Dendritic cell treated with granulocyte-macrophage colony-stimulating factor and Interleukin-4, amounts not matched to agents 40 ng/mL and 50 ng/mL, for 4 days (primary cell): Measurements from ENCODE around the gene AQP6.
"Not testable (repeated sequence)": the region's sequence is repeated elsewhere in the genome, so short reads cannot be mapped to it uniquely, and the experiment has no call there.

Experiments
- H3K27ac Mint-ChIP-seq: one replicate; pipeline ENCODE4 v1.8.0; 2022; ENCODE audit warnings: mild to moderate bottlenecking, mixed read lengths
- H3K27me3 Mint-ChIP-seq: one replicate; pipeline ENCODE4 v1.8.0; 2022; ENCODE audit warnings: mild to moderate bottlenecking, mixed read lengths
- H3K36me3 Mint-ChIP-seq: one replicate; pipeline ENCODE4 v1.8.0; 2022; ENCODE audit warnings: low read depth, mixed read lengths
- H3K4me1 Mint-ChIP-seq: one replicate; pipeline ENCODE4 v1.8.0; 2022; ENCODE audit warnings: low read depth, mixed read lengths
- H3K4me3 Mint-ChIP-seq: one replicate; pipeline ENCODE4 v1.8.0; 2022; ENCODE audit warnings: mild to moderate bottlenecking, moderate library complexity, mixed read lengths
- H3K9me3 Mint-ChIP-seq: one replicate; pipeline ENCODE4 v1.8.0; 2022; ENCODE audit warnings: mixed read lengths
- intact Hi-C: fragments of 100-400 bp; cut with micrococcal nuclease; formaldehyde crosslinking; loops from one replicate; pipeline ENCODE4 v1.15.0; 2022

AQP6 gene

DNA sequence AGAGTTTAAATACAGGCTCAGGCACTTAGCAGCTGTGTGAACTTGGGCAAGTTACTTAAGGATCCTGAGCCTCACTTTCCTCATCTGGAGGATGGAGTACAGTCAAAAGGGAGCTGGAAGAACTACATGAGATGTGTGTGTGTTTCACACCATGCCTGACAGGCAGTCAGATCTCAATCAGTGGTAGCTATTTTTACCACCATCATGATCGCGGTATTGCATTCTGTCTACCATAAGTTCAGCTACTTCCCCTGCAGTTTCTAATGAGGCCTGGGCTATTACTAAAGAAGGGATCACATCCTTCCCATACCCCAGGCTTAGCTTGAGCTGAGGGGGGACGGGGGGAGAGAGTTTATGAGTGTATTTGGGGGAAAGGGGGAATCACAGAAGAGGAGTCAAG lies 7.0 kb downstream of the AQP6 start:
- Mint-ChIP-seq H3K9me3 (no peaks in the 10 kb centered on the region), H3K27me3 (no peaks in the 10 kb centered on the region), H3K4me3 (no peak overlapping the region), H3K36me3 (no peaks in the 10 kb centered on the region), H3K4me1 (peaks cover 90% of the 10 kb centered on the region), H3K27ac (peak overlapping the region; percentile 93)
- intact Hi-C loops: no loop called here

GRCh38 chr12:49980501-49981349 lies 8.0 kb downstream of the AQP6 start:
- Mint-ChIP-seq H3K27ac (peak overlapping the region; percentile 93), H3K36me3 (no peaks in the 10 kb centered on the region), H3K9me3 (no peaks in the 10 kb centered on the region), H3K4me1 (peaks cover 90% of the 10 kb centered on the region), H3K4me3 (no peak overlapping the region), H3K27me3 (no peaks in the 10 kb centered on the region)
- intact Hi-C loops: no loop called here

GRCh38 chr12:49982246-49983087 lies 9.7 kb downstream of the AQP6 start:
- Mint-ChIP-seq H3K27ac (peak overlapping the region; percentile 93), H3K27me3 (no peaks in the 10 kb centered on the region)
- intact Hi-C loops: loop anchor here (1.0 kb wide), 1 partner anchor 8 kb away; no protein-coding TSS in a partner anchor

GRCh38 chr12:49983892-49984291 lies 11.1 kb downstream of the AQP6 start:
- H3K4me3 Mint-ChIP-seq: peak overlapping the region; percentile 45
- no peaks in the 10 kb centered on the region for H3K9me3 Mint-ChIP-seq
- H3K36me3 Mint-ChIP-seq: peaks cover 7% of the 10 kb centered on the region
- peak overlapping the region; percentile 93 for H3K27ac Mint-ChIP-seq
- intact Hi-C loops: no loop called here
- peaks cover 93% of the 10 kb centered on the region for H3K4me1 Mint-ChIP-seq
- no peaks in the 10 kb centered on the region for H3K27me3 Mint-ChIP-seq

More at GRCh38 chr12:49982246-49983087, 9.7 kb downstream of the AQP6 start:
- Mint-ChIP-seq H3K4me3 (peak overlapping the region; percentile 51), H3K4me1 (peaks cover 89% of the 10 kb centered on the region), H3K36me3 (no peaks in the 10 kb centered on the region), H3K9me3 (no peaks in the 10 kb centered on the region)

GRCh38 chr12:49984476-49985359 lies 12.0 kb downstream of the AQP6 start:
- no peaks in the 10 kb centered on the region for H3K9me3 Mint-ChIP-seq
- peak overlapping the region; percentile 93 for H3K27ac Mint-ChIP-seq
- intact Hi-C loops: no loop called here
- H3K36me3 Mint-ChIP-seq: peaks cover 7% of the 10 kb centered on the region
- H3K4me3 Mint-ChIP-seq: no peak overlapping the region
- no peaks in the 10 kb centered on the region for H3K27me3 Mint-ChIP-seq
- peaks cover 91% of the 10 kb centered on the region for H3K4me1 Mint-ChIP-seq

DNA sequence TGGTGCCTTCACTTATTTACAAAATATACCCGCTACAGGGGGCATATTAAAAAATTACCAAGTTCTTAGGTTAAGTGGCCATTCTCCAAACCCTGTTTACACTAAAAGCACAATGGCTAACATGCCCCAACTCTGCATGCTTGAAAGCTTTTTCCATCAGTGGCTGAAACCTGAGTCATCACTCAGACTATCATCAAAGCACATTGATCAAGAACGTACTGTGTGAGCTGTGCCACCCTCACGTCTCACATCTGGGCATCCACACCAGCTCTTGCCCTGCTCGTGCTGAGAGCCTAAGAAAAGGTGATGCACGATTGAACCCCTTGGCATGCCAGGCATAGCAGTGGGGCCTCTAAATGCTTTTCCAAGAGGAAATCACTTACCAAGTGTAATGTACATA lies 13.2 kb downstream of the AQP6 start:
- Mint-ChIP-seq H3K36me3 (peaks cover 7% of the 10 kb centered on the region), H3K9me3 (no peaks in the 10 kb centered on the region), H3K4me1 (peaks cover 88% of the 10 kb centered on the region), H3K4me3 (no peak overlapping the region), H3K27me3 (no peaks in the 10 kb centered on the region), H3K27ac (peak overlapping the region; percentile 51)
- intact Hi-C loops: no loop called here

- H3K36me3 Mint-ChIP-seq, H3K4me3 Mint-ChIP-seq, H3K27me3 Mint-ChIP-seq, H3K9me3 Mint-ChIP-seq, intact Hi-C loops: not testable (repeated sequence)
- H3K4me1 Mint-ChIP-seq: peaks cover 83% of the 10 kb centered on the region
- peak overlapping the region; percentile 51 for H3K27ac Mint-ChIP-seq
These were observed 13.7 kb downstream of the AQP6 start for GRCh38 chr12:49986476-49986875.

DNA sequence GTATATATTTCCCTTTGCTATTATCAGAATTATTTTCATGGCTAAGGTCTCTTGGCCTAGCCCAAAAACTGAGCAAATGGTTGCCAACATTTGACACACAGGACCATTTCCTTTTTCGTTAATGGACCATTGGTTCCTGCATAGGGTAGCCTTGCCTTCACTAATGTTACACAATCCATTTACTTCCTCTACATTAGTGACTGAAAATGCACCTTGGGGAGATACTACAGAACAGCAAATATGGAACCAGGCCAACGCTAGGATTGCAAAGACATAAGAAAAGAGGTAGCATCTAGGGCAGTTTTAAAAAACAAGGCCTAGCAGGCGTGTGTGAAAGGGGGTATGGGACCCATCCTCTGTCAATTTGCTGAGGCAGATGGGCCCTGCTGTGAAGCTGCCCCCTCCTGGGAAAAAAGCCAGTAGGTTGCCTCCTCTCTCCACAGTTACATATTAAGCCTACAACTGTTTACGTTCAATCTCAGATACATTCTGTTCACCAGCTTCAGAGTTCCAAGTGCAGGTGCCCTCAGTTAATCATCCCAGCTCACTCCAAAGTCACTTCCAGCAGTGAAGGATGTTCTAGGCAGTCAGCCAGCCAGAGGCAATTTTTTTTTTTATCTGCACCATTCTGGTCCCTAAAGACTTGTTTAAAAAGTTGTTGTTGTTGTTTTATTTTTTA lies 15.0 kb downstream of the AQP6 start:
- H3K4me3 Mint-ChIP-seq: no peak overlapping the region
- peak overlapping the region; percentile 51 for H3K27ac Mint-ChIP-seq
- peaks cover 21% of the 10 kb centered on the region for H3K36me3 Mint-ChIP-seq
- no peaks in the 10 kb centered on the region for H3K9me3 Mint-ChIP-seq
- intact Hi-C loops: no loop called here
- no peaks in the 10 kb centered on the region for H3K27me3 Mint-ChIP-seq
- peaks cover 73% of the 10 kb centered on the region for H3K4me1 Mint-ChIP-seq

- not testable (repeated sequence) for H3K27ac Mint-ChIP-seq
These were observed 16.7 kb downstream of the AQP6 start for GRCh38 chr12:49989400-49989799.

GRCh38 chr12:49990273-49990672 lies 17.5 kb downstream of the AQP6 start:
- Mint-ChIP-seq H3K36me3 (peaks cover 46% of the 10 kb centered on the region), H3K27me3 (no peaks in the 10 kb centered on the region), H3K9me3 (no peaks in the 10 kb centered on the region), H3K4me3 (no peak overlapping the region), H3K27ac (peak overlapping the region; percentile 52), H3K4me1 (peaks cover 54% of the 10 kb centered on the region)
- intact Hi-C loops: no loop called here

More at GRCh38 chr12:49989400-49989799, 16.7 kb downstream of the AQP6 start:
- peaks cover 37% of the 10 kb centered on the region for H3K36me3 Mint-ChIP-seq
- intact Hi-C loops, H3K4me3 Mint-ChIP-seq, H3K27me3 Mint-ChIP-seq, H3K9me3 Mint-ChIP-seq: not testable (repeated sequence)
- peaks cover 63% of the 10 kb centered on the region for H3K4me1 Mint-ChIP-seq

DNA sequence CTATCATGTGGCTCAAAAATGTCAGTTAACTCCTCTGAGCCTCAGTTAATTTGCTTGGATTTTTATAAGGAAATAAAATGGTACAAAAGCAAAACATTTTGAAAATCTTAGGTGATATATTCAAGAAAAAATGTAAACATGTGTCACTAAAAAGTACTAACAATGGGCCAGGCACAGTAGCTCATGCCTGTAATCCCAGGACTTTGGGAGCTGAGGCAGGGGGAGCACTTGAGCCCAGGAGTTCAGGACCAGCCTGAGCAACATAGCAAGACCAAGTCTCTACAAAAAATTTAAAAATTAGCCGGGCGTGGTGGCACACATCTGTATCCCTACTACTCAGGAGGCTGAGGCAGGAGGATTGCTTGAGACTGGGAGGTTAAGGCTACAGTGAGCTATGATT lies 25.7 kb downstream of the AQP6 start:
- intact Hi-C loops: no loop called here
- Mint-ChIP-seq H3K27me3 (no peaks in the 10 kb centered on the region), H3K4me3 (no peak overlapping the region), H3K27ac (no peak overlapping the region), H3K4me1 (no peaks in the 10 kb centered on the region), H3K36me3 (peaks cover 85% of the 10 kb centered on the region), H3K9me3 (no peaks in the 10 kb centered on the region)

DNA sequence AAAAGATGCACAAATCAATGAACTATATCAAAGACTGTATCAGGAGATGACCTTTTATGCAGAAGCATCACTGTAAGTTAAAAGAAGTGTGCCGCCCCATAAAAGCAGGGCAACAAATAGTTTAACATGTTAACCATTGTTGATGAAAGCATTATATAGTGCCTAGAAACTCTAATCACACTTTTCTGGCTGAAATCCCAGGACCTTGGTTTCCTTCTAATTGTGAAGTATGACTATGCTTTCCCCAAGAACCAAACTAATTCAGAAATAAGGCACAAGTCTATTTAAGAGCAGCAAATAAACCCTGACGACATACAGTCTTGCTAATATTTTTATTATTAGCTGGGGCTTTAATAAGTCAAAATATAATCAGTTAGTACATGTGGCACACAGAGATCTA lies 30.8 kb downstream of the AQP6 start:
- Mint-ChIP-seq H3K36me3 (peaks cover 61% of the 10 kb centered on the region), H3K4me3 (no peak overlapping the region), H3K4me1 (peaks cover 5% of the 10 kb centered on the region), H3K9me3 (no peaks in the 10 kb centered on the region), H3K27me3 (no peaks in the 10 kb centered on the region), H3K27ac (no peak overlapping the region)
- intact Hi-C loops: no loop called here

- intact Hi-C loops: no loop called here
- H3K27ac Mint-ChIP-seq: no peak overlapping the region
These were observed 31.9 kb downstream of the AQP6 start for GRCh38 chr12:50004696-50005095.

More at GRCh38 chr12:50004696-50005095, 31.9 kb downstream of the AQP6 start:
- Mint-ChIP-seq H3K4me1 (peaks cover 8% of the 10 kb centered on the region), H3K27me3 (no peaks in the 10 kb centered on the region), H3K36me3 (peaks cover 56% of the 10 kb centered on the region), H3K4me3 (no peak overlapping the region), H3K9me3 (no peaks in the 10 kb centered on the region)
